K562 (cell line): ENCODE measurements around the gene CCR2. TPM values are rescaled to one million over a fixed set of nuclear protein-coding genes. Genes with fewer than 3 reads are reported as not detected.
A peak's percentile ranks its signal among the peaks of the same experiment; 100 is the strongest.

Source experiments
- BRD9 ChIP-seq: fragments of 450-650 bp; IDR thresholded peaks from 2 replicates; pipeline ENCODE4 v1.6.1; 2018; ENCODE audit warnings: low read depth; ENCODE audit not compliant: partially characterized antibody
- C11orf30 ChIP-seq: fragments of 450-650 bp; IDR thresholded peaks from 2 replicates; pipeline ENCODE4 v1.6.1; 2016; ENCODE audit warnings: low read depth, mild to moderate bottlenecking
- CEBPG ChIP-seq, 3 experiments: fragments of 200-800 bp in 1 of 3; sonication (Bioruptor generic) in 1 of 3; sonication (generic) in 1 of 3; formaldehyde crosslinking in 1 of 3; IDR thresholded peaks in 2 of 3; conservative IDR thresholded peaks in 1 of 3; 2 replicates each; pipeline versions ENCODE4 v1.6.1 to v1.8.0; 2016 to 2022; ENCODE audit warnings: missing compliant biosample characterization in 2 of 3, missing genetic modification characterization in 2 of 3, mild to moderate bottlenecking in 1 of 3, missing genetic modification reagents in 1 of 3
- CHCHD3 ChIP-seq: fragments of 250-450 bp; sonication (Bioruptor Pico); IDR thresholded peaks from 2 replicates; pipeline ENCODE4 v2.1.2; 2022; ENCODE audit warnings: mild to moderate bottlenecking
- CHD4 ChIP-seq: fragments of 200-600 bp; sonication (generic); IDR thresholded peaks from 3 replicates; pipeline ENCODE4 v1.6.1; 2012; ENCODE audit warnings: low read depth, mild to moderate bottlenecking, mixed read lengths, low read length, inconsistent platforms; ENCODE audit not compliant: insufficient read depth, insufficient replicate concordance, poor library complexity, severe bottlenecking
- CTBP1 ChIP-seq: fragments of 450-650 bp; IDR thresholded peaks from 2 replicates; pipeline ENCODE4 v1.6.1; 2016; ENCODE audit warnings: borderline replicate concordance
- ETV6 ChIP-seq, 3 experiments: fragments of 150-350 bp in 1 of 3; sonication (generic) in 1 of 3; formaldehyde crosslinking in 1 of 3; IDR thresholded peaks; 2 replicates each; pipeline versions ENCODE4 v1.6.1 to v1.8.0; 2014 to 2022; ENCODE audit warnings: borderline replicate concordance in 2 of 3, low read depth in 2 of 3, antibody characterized with exemption in 1 of 3, low read length in 1 of 3, mild to moderate bottlenecking in 1 of 3, missing genetic modification reagents in 1 of 3
- FOSL1 ChIP-seq: fragments of 200-800 bp; sonication (Bioruptor generic); conservative IDR thresholded peaks from 2 replicates; pipeline ENCODE4 v1.6.1; 2016; ENCODE audit warnings: missing genetic modification characterization, missing compliant biosample characterization
- GATA2 ChIP-seq: sonication (generic); formaldehyde crosslinking; IDR thresholded peaks from 2 replicates; pipeline ENCODE4 v1.4.0; 2020; ENCODE audit warnings: mild to moderate bottlenecking, missing genetic modification reagents
- GTF2B ChIP-seq: IDR thresholded peaks from 2 replicates; pipeline ENCODE4 v1.6.1; 2011; ENCODE audit not compliant: insufficient read length; ENCODE audit errors: extremely low read depth
- PTBP1 ChIP-seq: fragments of 200-400 bp; formaldehyde crosslinking; IDR thresholded peaks from 2 replicates; pipeline ENCODE4 v1.6.1; 2017; ENCODE audit warnings: low read depth, low read length
- SLC30A9 ChIP-seq: fragments of 250-450 bp; sonication (Bioruptor Pico); IDR thresholded peaks from 2 replicates; pipeline ENCODE4 v1.8.0; 2022; ENCODE audit warnings: mild to moderate bottlenecking, moderate library complexity
- SRSF3 ChIP-seq: fragments of 200-400 bp; formaldehyde crosslinking; IDR thresholded peaks from 2 replicates; pipeline ENCODE4 v1.6.1; 2016; ENCODE audit warnings: mild to moderate bottlenecking, low read length, moderate library complexity; ENCODE audit not compliant: insufficient read depth
- STAT5B ChIP-seq: fragments of 250-450 bp; sonication (Bioruptor Pico); IDR thresholded peaks from 2 replicates; pipeline ENCODE4 v1.8.0; 2021; ENCODE audit warnings: mild to moderate bottlenecking, inconsistent platforms
- TCF7 ChIP-seq: sonication (generic); IDR thresholded peaks from 2 replicates; pipeline ENCODE4 v1.6.1; 2016; ENCODE audit warnings: antibody characterized with exemption, borderline replicate concordance
- ZBED1 ChIP-seq: IDR thresholded peaks from 2 replicates; pipeline ENCODE4 v1.6.1; 2014
- ZBTB1 ChIP-seq: sonication (generic); formaldehyde crosslinking; IDR thresholded peaks from 2 replicates; pipeline ENCODE4 v1.8.1; 2023; ENCODE audit warnings: missing genetic modification reagents, low read depth, mild to moderate bottlenecking, borderline replicate concordance
- ZBTB33 ChIP-seq: sonication (generic); formaldehyde crosslinking; IDR thresholded peaks from 2 replicates; pipeline ENCODE4 v1.8.1; 2023; ENCODE audit warnings: mild to moderate bottlenecking, missing genetic modification reagents
- ZBTB9 ChIP-seq: fragments of 450-650 bp; formaldehyde crosslinking; IDR thresholded peaks from 2 replicates; pipeline ENCODE4 v1.4.0; 2020; ENCODE audit warnings: mild to moderate bottlenecking, moderate library complexity
- ZNF165 ChIP-seq: fragments of 250-450 bp; sonication (Bioruptor Pico); IDR thresholded peaks from 2 replicates; pipeline ENCODE4 v1.4.0; 2020; ENCODE audit warnings: borderline replicate concordance
- polyA plus RNA-seq, 8 experiments: library from polyadenylated mRNA; depleted of rRNA in 4 of 8; stranded (reverse) in 5 of 8; unstranded in 3 of 8; fragments of >200 nt; fragmentation: Nextera tagmentation in 2 of 8; fragmentation: Illumina TruSeq in 1 of 8; extraction: Ambion mirVana in 2 of 8; extraction: Trizol in 1 of 8; gene quantifications; 2 replicates each; pipeline versions ENCODE4 v1.2.1 to v1.2.3, GENCODE V29; 2011 to 2014; ENCODE audit warnings: inconsistent platforms in 1 of 8, missing spikeins in 1 of 8
- total RNA-seq, 7 experiments: library from RNA; depleted of rRNA in 6 of 7; stranded (reverse); fragments of >200 nt in 6 of 7; fragmentation: Illumina TruSeq in 2 of 7; extraction: Trizol in 2 of 7; gene quantifications; 2 replicates each; pipeline versions ENCODE4 v1.2.1 to v1.2.3, GENCODE V29; 2011 to 2021; ENCODE audit warnings: low replicate concordance in 1 of 7
- TF ChIP-seq, protein P1 (sequence below): sonication (generic); formaldehyde crosslinking; IDR thresholded peaks from 2 replicates; pipeline ENCODE4 v1.4.0; 2020; ENCODE audit warnings: mild to moderate bottlenecking, missing genetic modification reagents

The CCR2 gene
- total and polyA plus RNA-seq, 9 of the 15 experiments (the other 6 are each of a cell fraction or from before 2014, with no cell fraction given) = not detected

- TF ChIP-seq BRD9 (no peak), ZNF165 (CRISPR knock-in tag) (no peak), ZBTB1 (no peak), TCF7 (no peak), GTF2B (no peak), ZBTB9 (CRISPR knock-in tag) (peak; percentile 45; the same call in 1 of the 2 replicates), CHCHD3 (CRISPR knock-in tag) (no peak), GATA2 (CRISPR knock-in tag) (peak; percentile 93), PTBP1 (no peak), ETV6 (IDR thresholded peaks at IDR 0.05; ENCODE audit: borderline replicate concordance in 1 of 2, low read depth in 2 of 2, low read length in 1 of 2) (no peak), ETV6 (CRISPR knock-in tag; IDR thresholded peaks at IDR 0.05; ENCODE audit: borderline replicate concordance) (no peak), ZBED1 (no peak), CEBPG (CRISPR knock-in tag; IDR thresholded peaks at IDR 0.05) (no peak), CEBPG (tag; conservative IDR thresholded peaks at IDR 0.05 in 1 of 2, IDR thresholded peaks at IDR 0.05 in 1 of 2) (no peak), FOSL1 (tag) (peak; percentile 97), ZBTB33 (no peak), STAT5B (CRISPR knock-in tag) (no peak), C11orf30 (peak; percentile 80; the same call in 1 of the 2 replicates), SLC30A9 (CRISPR knock-in tag) (no peak), CHD4 (no peak), CTBP1 (peak; percentile 82; the same call in 1 of the 2 replicates), SRSF3 (no peak)
- TF ChIP-seq, protein P1, sequence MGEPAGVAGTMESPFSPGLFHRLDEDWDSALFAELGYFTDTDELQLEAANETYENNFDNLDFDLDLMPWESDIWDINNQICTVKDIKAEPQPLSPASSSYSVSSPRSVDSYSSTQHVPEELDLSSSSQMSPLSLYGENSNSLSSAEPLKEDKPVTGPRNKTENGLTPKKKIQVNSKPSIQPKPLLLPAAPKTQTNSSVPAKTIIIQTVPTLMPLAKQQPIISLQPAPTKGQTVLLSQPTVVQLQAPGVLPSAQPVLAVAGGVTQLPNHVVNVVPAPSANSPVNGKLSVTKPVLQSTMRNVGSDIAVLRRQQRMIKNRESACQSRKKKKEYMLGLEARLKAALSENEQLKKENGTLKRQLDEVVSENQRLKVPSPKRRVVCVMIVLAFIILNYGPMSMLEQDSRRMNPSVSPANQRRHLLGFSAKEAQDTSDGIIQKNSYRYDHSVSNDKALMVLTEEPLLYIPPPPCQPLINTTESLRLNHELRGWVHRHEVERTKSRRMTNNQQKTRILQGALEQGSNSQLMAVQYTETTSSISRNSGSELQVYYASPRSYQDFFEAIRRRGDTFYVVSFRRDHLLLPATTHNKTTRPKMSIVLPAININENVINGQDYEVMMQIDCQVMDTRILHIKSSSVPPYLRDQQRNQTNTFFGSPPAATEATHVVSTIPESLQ (CRISPR knock-in tag) = peak; percentile 49; the same call in 1 of the 2 replicates
Observed at GRCh38 chr3:46400000-46400734, 46.3 kb downstream of the CCR2 start (continued).
